HepG2 (cell line): ENCODE results near the gene CPT1B. TPM values are rescaled to one million over a fixed set of nuclear protein-coding genes. Genes with fewer than 3 reads are reported as not detected.

ENCODE experiments used
- CREM ChIP-seq, 2 experiments: sonication (generic) in 1 of 2; formaldehyde crosslinking in 1 of 2; IDR thresholded peaks; 2 replicates each; pipeline versions ENCODE4 v1.4.0 to v1.6.1; 2016 to 2020; ENCODE audit warnings: antibody characterized with exemption in 1 of 2, mild to moderate bottlenecking in 1 of 2, missing genetic modification reagents in 1 of 2
- FIP1L1 ChIP-seq: fragments of 200-400 bp; formaldehyde crosslinking; IDR thresholded peaks from 2 replicates; pipeline ENCODE4 v1.6.1; 2018; ENCODE audit warnings: low read depth, mild to moderate bottlenecking, low read length, moderate library complexity, borderline replicate concordance; ENCODE audit not compliant: insufficient read depth
- FOXA1 ChIP-seq, 2 experiments: fragments of 450-650 bp in 1 of 2; sonication (generic) in 1 of 2; formaldehyde crosslinking in 1 of 2; IDR thresholded peaks; 2 replicates each; pipeline versions ENCODE4 v1.4.0 to v1.6.1; 2016 to 2020; ENCODE audit warnings: missing genetic modification reagents in 1 of 2
- HDAC2 ChIP-seq: sonication (generic); formaldehyde crosslinking; IDR thresholded peaks from 2 replicates; pipeline ENCODE4 v1.4.0; 2020; ENCODE audit warnings: missing genetic modification reagents
- IRF1 ChIP-seq: sonication (generic); formaldehyde crosslinking; IDR thresholded peaks from 2 replicates; pipeline ENCODE4 v1.4.0; 2020; ENCODE audit warnings: low read depth, mild to moderate bottlenecking, missing genetic modification reagents
- KLF9 ChIP-seq: IDR thresholded peaks from 2 replicates; pipeline ENCODE4 v1.6.1; 2016; ENCODE audit warnings: low read depth
- LCORL ChIP-seq, 2 experiments: fragments of 450-650 bp in 1 of 2; sonication (generic) in 1 of 2; formaldehyde crosslinking in 1 of 2; IDR thresholded peaks; 2 replicates each; pipeline versions ENCODE4 v1.5.0 to v1.6.1; 2017 to 2020; ENCODE audit warnings: antibody characterized with exemption in 1 of 2, missing genetic modification reagents in 1 of 2
- MXD1 ChIP-seq: sonication (generic); formaldehyde crosslinking; IDR thresholded peaks from 2 replicates; pipeline ENCODE4 v1.4.0; 2020; ENCODE audit warnings: mild to moderate bottlenecking, missing genetic modification reagents
- NFE2 ChIP-seq: sonication (generic); formaldehyde crosslinking; IDR thresholded peaks from 2 replicates; pipeline ENCODE4 v1.4.0; 2020; ENCODE audit warnings: missing genetic modification reagents
- PBX2 ChIP-seq: IDR thresholded peaks from 2 replicates; pipeline ENCODE4 v1.6.1; 2016; ENCODE audit warnings: control low read depth
- ZNF547 ChIP-seq: sonication (generic); formaldehyde crosslinking; IDR thresholded peaks from 2 replicates; pipeline ENCODE4 v1.5.1; 2020; ENCODE audit warnings: mild to moderate bottlenecking, missing genetic modification reagents
- ZNF609 ChIP-seq: sonication (generic); formaldehyde crosslinking; IDR thresholded peaks from 2 replicates; pipeline ENCODE4 v1.4.0; 2020; ENCODE audit warnings: mild to moderate bottlenecking, missing genetic modification reagents, borderline replicate concordance
- ZNF691 ChIP-seq: sonication (generic); formaldehyde crosslinking; IDR thresholded peaks from 2 replicates; pipeline ENCODE4 v1.4.0; 2020; ENCODE audit warnings: missing genetic modification reagents, low read depth, mild to moderate bottlenecking, borderline replicate concordance
- ZUFSP ChIP-seq: sonication (generic); formaldehyde crosslinking; IDR thresholded peaks from 2 replicates; pipeline ENCODE4 v1.9.0; 2021; ENCODE audit warnings: missing genetic modification reagents, mild to moderate bottlenecking, borderline replicate concordance
- polyA plus RNA-seq, 8 experiments: library from polyadenylated mRNA; depleted of rRNA in 3 of 8; stranded (reverse) in 7 of 8; unstranded in 1 of 8; fragments of >200 nt; fragmentation: Illumina TruSeq in 4 of 8; extraction: Trizol in 4 of 8; gene quantifications; 2 replicates each; pipeline versions ENCODE4 v1.2.1 to v1.2.3, GENCODE V29; 2011 to 2016; ENCODE audit warnings: low read depth in 4 of 8, missing spikeins in 1 of 8, mixed read lengths in 1 of 8; ENCODE audit not compliant: insufficient read depth in 1 of 8
- total RNA-seq, 5 experiments: library from RNA; depleted of rRNA; stranded (reverse); fragments of >200 nt; fragmentation: Illumina TruSeq; extraction: Trizol; gene quantifications; 2 replicates each; pipeline ENCODE4 v1.2.3, GENCODE V29; 2016; ENCODE audit warnings: low read depth in 1 of 5
- TF ChIP-seq, protein P1 (sequence below): conservative IDR thresholded peaks from 2 replicates; pipeline ENCODE4 v1.6.1; 2018; ENCODE audit warnings: missing genetic modification reagents

Gene CPT1B
- total and polyA plus RNA-seq, 2 of the 13 experiments (the other 11 are each of a cell fraction or from before 2014, with no cell fraction given) = 9.2 to 19.5 TPM

DNA sequence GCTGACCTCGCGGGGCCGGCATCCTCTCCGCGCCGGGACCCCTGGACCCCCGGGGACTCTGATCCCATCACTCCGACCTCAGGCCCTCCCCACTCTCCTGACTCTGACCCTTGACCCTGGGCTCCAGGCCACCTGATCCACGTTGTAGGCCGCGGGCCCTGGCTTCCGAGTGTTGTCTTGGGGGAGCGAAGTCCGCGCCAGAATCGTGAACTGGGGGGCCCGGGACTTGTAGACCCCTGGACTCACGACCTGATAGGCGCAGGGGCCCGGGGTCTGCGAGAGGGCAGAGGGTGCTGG lies 47.7 kb downstream of the CPT1B start (continued):
- TF ChIP-seq ZNF609 (CRISPR knock-in tag) (no peak), NFE2 (CRISPR knock-in tag) (no peak), ZUFSP (no peak), ZNF547 (CRISPR knock-in tag) (no peak), FOXA1 (IDR thresholded peaks at IDR 0.05) (no peak), FOXA1 (CRISPR knock-in tag; IDR thresholded peaks at IDR 0.05) (no peak), FIP1L1 (0 out of 2 replicates have a peak, but pooled peaks have one; percentile 35), IRF1 (no peak), PBX2 (CRISPR knock-in tag) (no peak), HDAC2 (CRISPR knock-in tag) (no peak), CREM (IDR thresholded peaks at IDR 0.05) (no peak), CREM (CRISPR knock-in tag; IDR thresholded peaks at IDR 0.05) (no peak), KLF9 (CRISPR knock-in tag) (no peak), LCORL (IDR thresholded peaks at IDR 0.05) (no peak), LCORL (CRISPR knock-in tag; IDR thresholded peaks at IDR 0.05) (no peak), ZNF691 (CRISPR knock-in tag) (peak; percentile 10; the same call in 1 of the 2 replicates), MXD1 (CRISPR knock-in tag) (peak; percentile 24; the same call in 1 of the 2 replicates)
- TF ChIP-seq, protein P1, sequence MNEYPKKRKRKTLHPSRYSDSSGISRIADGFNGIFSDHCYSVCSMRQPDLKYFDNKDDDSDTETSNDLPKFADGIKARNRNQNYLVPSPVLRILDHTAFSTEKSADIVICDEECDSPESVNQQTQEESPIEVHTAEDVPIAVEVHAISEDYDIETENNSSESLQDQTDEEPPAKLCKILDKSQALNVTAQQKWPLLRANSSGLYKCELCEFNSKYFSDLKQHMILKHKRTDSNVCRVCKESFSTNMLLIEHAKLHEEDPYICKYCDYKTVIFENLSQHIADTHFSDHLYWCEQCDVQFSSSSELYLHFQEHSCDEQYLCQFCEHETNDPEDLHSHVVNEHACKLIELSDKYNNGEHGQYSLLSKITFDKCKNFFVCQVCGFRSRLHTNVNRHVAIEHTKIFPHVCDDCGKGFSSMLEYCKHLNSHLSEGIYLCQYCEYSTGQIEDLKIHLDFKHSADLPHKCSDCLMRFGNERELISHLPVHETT (CRISPR knock-in tag) = no peak; the same call in 1 of the 2 replicates
